Fibroblast of skin of left quadriceps (primary cell): ENCODE data around the gene NDFIP1.

Source experiments
- DNase-seq, 2 experiments: peaks; one replicate each; pipeline ENCODE4 v3.0.0-alpha.2; 2013; ENCODE audit warnings: low read depth in 2 of 2

Gene NDFIP1

DNA sequence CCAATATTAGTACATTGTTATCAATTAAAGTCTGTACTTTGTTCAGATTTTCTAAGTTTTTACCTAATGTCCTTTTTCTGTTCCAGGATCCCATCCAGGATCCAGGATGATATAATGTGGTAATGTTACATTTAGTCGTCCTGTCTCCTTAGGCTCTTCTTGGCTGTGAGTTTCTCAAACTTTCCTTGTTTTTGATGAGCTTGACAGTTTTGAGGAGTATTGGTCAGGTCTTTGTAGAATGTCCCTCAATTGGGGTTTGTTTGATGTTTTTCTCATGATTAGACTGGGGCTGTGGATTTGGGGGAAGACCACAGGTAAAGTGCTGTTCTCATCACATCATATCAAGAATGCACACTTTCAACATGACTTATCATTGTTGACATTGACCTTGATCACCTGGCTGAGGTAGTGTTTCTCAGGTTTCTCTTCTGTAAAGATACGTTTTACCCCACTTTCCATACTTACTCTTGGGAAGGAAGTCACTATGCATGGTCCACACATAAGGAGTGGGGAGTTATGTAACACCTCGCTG lies 9.6 kb downstream of the NDFIP1 start:
- no peak for DNase-seq

DNA sequence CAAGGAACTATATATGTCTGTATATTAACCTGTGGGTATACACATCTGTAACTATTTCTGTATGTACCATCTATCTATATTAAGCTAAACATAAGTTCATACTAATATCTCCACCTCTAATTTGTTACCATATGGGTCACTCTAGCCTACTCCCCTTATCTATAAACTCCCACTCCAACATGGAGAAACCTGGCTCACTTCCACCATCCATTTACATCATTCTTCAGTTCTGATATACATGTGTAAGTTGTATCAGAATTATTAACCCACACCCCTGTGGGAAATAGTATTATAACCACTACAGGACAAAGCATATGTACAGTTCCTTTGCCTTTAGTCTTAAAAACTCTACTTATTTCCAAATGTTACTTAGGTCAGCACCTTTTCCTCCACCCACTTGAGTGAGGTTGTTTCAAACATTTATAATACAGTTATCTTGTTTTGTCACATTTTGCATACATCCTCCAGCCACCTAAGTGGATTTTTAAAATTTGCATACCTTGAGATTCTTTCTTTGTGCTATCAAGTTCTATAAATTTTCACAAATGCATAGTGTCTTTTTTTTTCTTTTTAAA lies 10.6 kb downstream of the NDFIP1 start:
- DNase-seq = no peak

DNA sequence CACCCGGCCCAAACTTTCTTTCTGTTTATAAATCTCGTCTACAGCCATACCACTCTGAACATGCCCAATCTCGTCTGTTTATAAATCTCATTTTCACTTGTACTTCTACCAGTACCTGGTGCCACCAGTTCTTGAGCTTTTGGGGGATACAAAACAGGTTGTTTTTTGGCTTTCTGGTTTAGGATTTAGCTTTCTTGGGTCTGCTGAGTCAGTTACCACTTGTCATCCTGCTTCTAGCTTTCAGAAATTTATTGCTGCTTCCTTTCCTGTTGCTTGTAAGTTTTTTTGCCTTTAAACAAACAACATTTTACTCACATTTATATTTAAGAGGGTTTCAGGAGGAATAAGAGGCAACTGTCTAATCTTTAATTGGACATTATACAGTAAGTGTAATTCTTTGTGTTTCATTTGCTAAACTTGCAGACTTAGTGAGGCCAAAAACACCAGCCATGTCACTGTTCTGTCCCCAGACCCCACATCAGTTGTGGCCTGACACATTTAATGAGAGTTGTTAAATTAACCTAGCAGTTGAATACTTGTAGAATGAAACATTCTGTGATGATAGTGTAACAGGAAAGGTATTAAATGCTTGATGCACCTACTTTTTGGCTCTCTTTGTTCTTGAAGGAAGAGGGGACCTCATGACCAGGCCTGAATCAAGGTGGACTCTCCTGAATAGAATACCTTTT lies 11.8 kb downstream of the NDFIP1 start:
- no peak for DNase-seq

DNA sequence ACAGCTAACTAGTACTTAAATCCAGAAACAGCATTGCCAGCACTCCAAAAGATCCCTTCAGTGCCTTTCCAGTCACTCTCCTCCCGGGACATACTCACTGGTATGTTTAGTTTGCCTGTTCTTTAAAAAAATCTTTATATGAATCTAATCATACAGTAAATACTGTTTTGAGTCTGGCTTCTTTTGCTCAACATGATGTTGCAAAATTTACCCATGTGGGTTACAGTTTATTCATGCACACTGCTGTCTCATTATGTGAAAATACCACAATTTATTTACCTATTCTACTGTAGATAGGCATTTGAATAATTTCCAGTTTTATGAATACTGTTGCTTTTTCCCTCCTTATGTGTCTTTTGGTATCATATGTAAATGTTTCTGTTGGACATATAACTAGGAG lies 13.5 kb downstream of the NDFIP1 start:
- DNase-seq = no peak

DNA sequence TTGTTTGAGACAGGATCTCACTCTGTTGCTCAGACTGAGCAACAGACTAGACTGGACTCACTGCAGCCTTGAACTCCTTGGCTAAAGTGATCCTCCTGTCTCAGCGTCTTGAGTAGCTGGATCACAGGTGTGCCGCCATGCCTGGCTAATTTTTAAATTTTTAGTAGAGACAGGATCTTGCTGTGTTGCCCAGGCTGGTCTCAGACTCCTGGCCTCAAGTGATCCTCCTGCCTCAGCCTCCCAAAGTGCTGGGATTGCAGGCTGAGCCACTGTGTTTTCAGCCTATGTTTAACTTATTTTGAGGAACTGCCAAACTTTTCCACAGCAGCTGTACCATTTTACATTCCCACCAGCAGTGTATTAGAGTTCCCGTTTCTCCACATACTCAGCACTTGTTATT lies 16.8 kb downstream of the NDFIP1 start:
- DNase-seq = no peak

DNA sequence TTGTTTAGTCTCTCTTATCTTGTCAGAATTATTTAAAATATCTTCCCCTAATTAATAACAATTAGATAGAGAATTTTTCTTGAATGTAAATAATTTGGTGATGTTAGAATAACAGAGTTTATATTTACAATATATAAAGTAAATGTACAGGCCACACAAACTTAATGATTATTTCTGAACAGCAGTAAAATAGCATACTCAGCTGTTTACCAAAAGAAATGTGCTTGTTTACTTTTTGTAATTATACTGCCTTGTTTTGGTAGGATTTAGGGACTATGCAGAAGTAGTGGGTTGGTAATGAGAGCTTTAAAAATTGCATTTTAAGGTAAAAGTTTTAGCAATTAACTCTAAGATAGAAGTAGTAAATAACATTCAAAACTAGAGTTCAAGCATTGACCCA lies 17.4 kb downstream of the NDFIP1 start:
- no peak for DNase-seq

DNA sequence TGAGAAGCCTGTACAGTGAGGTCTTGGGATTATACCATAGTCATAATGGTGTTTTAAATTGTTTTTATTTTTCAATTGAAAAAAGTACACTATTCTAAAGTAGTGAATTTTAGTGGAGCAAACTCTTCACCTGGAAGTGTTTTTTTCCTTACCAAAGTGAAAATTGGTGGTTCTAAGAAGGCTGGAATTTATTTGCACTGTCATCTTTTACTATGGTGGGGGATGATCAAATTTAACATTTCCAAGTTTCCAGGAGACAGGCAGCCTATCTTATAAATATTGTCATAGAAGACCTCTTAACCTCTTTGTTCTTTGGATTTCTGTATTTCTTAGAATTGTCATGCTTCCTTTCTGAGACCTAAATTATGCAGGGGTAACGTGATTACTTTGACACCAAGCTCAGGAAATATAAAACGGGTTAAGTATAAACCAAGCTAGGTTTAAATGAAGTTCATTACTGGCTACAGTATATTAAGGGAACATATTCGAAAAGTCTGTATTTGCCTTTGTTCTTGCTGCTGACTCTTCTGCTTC lies 20.2 kb downstream of the NDFIP1 start:
- DNase-seq = no peak

DNA sequence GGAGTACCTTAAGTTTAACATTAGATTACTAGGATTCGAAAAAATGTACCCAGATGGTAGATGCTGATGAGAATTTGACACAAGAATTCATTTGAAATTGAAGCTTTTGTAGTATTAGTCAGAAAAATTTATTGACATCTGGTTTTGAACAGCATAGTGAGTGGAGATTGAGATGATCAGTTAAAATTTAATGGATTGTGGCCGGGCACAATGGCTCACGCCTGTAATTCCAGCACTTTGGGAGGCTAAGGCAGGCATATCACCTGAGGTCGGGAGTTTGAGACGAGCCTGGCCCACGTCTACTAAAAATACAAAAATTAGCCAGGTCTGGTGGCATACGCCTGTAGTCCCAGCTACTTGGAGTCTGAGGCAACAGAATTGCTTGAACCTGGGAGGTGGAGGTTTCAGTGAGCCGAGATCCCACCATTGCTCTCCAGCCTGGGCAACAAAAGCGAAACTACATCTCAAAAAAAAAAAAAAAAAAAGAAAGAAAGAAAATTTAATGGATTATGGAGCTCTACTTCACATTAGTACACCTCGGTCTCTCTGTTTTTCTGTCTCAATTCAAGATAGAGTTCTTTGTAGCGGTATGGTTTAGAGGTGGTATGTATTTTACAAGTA lies 21.0 kb downstream of the NDFIP1 start:
- no peak for DNase-seq

DNA sequence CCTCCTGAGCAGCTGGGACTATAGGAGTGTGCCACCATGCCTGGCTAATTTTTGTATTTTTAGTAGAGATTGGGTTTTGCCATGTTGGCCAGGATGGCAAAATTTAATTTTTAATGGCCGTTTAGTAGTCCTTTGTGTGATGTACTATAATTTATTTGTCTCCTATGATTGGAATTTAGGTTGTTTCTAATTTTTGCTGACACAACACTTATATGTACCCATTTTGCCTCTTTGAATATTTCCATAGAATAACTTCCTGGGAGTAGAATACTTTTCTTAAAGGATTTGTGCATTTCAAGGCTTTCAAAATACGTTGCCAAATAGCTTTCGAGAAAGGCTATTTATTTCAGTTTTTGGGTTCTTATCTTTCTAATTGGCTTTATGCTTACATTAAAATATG lies 22.8 kb downstream of the NDFIP1 start:
- DNase-seq = no peak

DNA sequence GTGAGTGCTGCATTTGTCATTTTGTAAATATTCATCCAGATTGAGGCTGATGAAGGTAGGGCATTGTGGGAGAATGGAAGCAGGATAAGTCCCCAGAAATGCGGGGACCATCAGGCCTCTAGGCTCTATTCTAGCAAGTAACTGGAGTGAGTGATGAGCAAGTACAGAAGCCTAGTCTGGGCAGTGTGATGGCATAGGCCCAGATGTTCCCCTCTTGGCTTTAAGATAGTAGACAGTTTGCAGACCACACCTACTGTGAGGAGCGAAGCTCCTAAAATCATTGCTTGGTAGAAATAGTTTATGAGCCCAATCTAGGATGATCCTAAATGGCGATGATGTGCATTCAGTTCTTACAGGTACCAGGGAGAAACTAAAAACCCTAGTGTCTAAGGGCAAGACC lies 24.3 kb downstream of the NDFIP1 start:
- no peak for DNase-seq

DNA sequence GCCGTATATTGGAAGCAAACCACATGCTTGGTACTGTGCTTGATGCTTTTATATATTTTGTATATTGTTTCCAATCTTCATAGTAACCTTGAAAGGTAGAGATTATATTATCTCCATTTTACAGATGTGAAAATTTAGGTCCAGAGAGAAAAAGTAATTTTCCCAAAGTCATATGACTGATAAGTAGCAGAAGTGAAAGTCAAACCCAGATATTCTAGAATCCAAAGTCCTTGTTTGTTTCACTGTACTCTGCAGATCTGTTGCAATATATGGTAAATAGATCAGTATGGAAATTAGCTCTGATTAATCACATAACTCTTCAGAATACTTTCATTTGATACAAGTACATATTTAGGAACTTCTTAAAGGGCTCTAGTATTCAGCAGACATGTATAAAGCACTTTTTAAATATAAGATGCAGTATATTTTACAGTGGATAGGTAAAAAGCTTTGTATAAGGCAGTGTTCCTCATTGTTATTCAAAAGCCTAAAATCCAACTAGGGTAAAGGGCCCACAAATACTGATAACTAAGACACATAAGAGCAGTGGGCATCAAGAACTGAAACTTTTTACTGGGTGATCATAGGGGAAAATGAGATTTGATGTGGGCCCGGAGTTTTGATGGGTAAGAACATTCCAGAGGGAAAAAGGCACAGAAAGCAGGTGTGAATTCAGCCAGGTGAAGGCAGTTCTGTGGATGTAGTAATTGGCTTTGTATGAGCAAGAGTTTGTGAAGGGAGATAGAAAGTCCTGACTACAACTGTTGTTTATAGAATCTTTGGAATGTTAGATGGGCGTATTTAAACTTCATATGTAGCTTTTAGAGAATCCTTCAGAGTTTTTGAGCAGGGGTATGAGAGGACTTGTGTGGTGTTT lies 25.0 kb downstream of the NDFIP1 start:
- DNase-seq = no peak

DNA sequence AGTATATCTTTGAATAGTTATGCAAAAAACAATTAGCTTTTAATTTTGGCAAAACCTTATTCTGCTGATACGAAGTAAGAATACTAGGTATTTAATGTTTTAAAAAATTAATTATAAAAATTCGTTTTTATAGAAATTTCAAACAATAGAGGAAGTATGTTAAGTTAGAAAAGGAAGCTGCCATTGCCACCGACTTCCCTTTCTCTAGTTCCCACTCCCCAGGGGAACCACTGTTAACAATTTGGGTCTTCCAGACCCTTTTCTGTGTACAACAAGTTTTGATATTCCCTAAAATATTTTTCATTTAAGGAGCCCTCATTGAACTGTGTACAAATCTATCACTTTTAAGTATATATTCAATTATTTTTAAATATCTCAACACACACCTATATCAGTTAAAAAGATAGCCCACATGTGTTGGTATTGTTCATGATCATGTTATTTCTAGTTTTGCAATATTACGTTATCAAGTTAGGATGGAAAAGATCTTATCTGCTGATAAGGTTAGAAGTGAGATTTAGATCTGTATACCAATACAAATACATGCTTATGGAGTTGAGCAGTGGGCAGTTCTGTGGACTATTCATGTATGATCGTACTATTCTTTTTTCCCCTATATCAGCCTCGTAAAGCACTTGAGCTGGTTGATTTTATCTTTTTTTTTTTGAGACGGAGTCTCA lies 25.9 kb downstream of the NDFIP1 start:
- DNase-seq = no peak

DNA sequence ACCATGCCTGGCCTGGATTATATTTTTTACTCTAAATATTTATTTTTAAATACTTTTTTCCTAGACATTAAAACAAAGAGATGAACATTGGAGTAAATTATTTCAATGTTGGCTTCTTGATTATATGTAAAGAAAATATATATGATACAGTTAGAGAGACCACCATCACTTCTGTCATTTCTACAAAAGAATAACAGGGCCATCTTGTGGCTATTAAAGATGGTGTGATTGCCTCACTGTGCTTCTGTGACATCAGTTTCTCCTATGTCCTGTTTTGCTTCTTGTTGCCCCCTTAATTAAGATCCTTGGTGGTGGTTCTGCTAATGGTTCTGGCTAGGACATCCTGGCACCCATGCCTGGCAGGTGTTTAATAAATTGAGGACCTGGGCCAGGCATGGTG lies 32.9 kb downstream of the NDFIP1 start:
- no peak for DNase-seq

DNA sequence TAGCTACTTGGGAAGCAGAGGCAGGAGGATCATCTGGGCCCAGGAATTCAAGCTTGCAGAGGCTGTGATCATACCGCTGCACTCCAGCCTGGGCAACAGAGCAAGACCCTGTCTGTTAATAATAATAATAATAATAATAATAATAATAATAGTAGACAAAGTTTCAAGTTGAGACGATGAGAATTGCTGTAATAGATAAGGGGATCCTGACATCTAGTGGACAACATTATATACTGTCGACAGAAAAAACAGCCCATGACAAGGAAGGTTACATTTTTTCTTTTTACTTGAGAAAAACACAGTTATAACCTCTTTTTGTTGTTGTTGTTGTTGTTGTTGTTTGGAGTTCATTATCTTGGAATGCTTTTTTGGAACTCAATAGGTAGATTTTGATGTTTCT lies 35.3 kb downstream of the NDFIP1 start:
- peak in 1 of 2 experiments; percentile 13 for DNase-seq

DNA sequence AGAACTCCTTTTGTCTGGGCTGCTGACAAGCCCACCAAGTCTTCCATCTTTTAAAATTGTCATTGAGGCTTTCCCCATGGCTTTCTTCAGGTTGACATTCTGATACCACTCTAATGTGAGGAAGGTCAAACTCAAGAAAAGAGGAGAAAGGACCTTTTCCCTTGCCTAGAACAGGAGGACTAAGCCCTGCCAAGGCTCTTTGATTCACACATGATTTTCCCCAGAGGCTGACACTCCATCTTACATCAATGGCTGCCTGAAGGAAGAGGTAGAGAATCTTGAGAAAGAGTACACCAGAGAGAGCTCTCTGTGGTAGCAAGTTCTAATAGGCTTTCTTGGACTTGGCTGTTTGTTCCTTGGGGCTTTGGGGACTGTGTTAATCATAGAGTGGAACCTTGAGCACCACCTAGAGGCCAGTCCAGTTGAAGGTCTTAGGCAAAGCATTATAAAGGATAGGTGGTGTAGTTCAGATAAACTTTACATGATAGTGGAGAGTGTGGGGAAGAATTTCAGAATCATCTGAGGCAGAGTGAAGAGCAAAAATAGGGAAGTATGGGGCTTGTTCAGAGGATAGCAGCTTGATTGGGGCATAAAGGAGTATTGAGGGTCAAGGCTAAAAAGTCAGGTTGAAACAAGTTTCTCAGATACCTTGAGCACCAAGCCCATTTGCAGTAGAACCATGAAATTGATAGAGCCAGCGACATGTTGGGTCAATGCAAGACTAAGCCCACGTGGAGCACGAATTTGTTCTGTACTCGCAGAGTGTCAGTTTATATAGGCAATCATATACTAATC lies 36.7 kb downstream of the NDFIP1 start:
- peak; percentile 25 to 29 for DNase-seq

DNA sequence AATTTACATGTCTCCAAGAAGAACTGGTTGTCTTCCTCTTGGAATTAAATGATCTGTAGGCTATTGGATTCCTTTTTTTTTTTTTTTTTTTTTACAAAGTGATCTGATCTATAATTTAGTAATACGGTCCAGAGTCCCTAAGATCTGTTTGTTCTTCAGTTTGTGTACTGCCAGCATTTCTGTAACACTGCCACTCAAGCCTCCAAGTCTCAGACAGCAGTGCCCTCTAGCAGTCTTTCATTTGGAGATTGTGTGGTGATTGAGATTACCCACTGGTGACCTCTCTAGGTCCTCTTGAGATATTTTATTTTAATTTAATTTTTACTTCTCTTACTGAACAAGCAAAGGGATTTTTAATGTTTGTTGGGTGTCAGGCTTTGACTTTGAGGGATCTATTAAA lies 40.8 kb downstream of the NDFIP1 start:
- DNase-seq = no peak

DNA sequence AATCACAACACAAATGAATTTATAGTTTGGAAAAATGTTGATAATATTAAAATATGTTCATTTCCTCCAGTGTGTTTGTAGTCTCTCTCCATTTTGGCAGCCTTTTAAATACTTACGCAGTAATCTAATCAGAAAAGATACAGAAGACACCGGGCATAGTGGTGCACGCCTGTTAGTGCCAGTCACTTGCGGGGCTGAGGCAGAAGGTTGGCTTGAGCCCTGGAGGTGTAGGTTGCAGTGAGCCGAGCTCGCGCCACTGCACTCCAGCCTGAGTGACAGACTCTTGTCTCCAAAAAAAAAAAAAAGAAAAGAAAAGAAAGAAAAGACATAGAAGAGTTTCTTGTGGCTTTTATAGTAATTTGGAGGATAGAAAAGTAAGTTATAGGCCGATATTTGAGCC lies 41.9 kb downstream of the NDFIP1 start:
- no peak for DNase-seq

DNA sequence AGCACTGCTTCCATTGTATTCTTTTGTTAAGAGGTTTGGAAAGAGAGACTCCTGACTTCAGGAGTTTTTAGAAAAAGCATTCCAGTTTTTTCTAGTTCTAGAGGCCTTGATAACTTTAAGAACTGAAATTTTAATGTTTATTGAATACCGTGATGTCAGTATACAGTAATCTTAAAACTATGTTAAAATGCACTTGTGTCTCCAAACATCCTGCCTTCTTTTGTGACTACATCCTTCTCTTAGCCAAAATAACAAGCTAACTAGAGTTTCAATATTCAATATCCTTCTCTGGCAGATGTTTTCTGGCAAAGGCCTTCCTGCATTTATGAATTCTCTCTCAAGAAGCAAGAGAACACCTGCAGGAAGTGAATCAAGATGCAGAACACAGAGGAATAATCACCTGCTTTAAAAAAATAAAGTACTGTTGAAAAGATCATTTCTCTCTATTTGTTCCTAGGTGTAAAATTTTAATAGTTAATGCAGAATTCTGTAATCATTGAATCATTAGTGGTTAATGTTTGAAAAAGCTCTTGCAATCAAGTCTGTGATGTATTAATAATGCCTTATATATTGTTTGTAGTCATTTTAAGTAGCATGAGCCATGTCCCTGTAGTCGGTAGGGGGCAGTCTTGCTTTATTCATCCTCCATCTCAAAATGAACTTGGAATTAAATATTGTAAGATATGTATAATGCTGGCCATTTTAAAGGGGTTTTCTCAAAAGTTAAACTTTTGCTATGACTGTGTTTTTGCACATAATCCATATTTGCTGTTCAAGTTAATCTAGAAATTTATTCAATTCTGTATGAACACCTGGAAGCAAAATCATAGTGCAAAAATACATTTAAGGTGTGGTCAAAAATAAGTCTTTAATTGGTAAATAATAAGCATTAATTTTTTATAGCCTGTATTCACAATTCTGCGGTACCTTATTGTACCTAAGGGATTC lies 43.1 kb downstream of the NDFIP1 start:
- peak; percentile 51 to 53 for DNase-seq

DNA sequence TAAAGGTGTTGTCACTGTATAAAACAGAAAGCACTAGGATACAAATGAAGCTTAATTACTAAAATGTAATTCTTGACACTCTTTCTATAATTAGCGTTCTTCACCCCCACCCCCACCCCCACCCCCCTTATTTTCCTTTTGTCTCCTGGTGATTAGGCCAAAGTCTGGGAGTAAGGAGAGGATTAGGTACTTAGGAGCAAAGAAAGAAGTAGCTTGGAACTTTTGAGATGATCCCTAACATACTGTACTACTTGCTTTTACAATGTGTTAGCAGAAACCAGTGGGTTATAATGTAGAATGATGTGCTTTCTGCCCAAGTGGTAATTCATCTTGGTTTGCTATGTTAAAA lies 43.8 kb downstream of the NDFIP1 start:
- no peak for DNase-seq
